ENCODE measurements around the gene CD164L2. TPM values are rescaled to one million over a fixed set of nuclear protein-coding genes. Genes with fewer than 3 reads are reported as not detected.
"Not testable (repeated sequence)": the region's sequence is repeated elsewhere in the genome, so short reads cannot be mapped to it uniquely, and the experiment has no call there.

CD164L2 gene
- polyA plus RNA-seq, 1 donor, result not detected

- DNase-seq (ENCODE audit: low read depth), result not testable (repeated sequence)
These were observed 1.7 kb upstream of the CD164L2 start for GRCh38 chr1:27384797-27385196.

GRCh38 chr1:27383661-27384060 is 528 bp upstream of the CD164L2 start:
- no peak for DNase-seq (ENCODE audit: low read depth)

GRCh38 chr1:27381969-27382762 is 967 bp downstream of the CD164L2 start:
- no peak for DNase-seq (ENCODE audit: low read depth)

- no peak for DNase-seq (ENCODE audit: low read depth)
These were observed 2.1 kb downstream of the CD164L2 start for GRCh38 chr1:27380766-27381733.

- no peak for DNase-seq (ENCODE audit: low read depth)
These were observed 2.9 kb downstream of the CD164L2 start for GRCh38 chr1:27380224-27380623.

GRCh38 chr1:27379564-27380122 is 3.5 kb downstream of the CD164L2 start:
- DNase-seq (ENCODE audit: low read depth), result no peak

GRCh38 chr1:27377760-27378495 is 5.2 kb downstream of the CD164L2 start:
- DNase-seq (ENCODE audit: low read depth), result no peak

GRCh38 chr1:27374362-27375086 is 8.6 kb downstream of the CD164L2 start, which contains the start of gene FCN3:
FCN3 (minus strand) TSS chr1:27374824; CDS start chr1:27374818, 6 bp downstream.
- no peak for DNase-seq (ENCODE audit: low read depth)

- no peak for DNase-seq (ENCODE audit: low read depth)
These were observed 10.1 kb downstream of the CD164L2 start for GRCh38 chr1:27372808-27373690.

GRCh38 chr1:27372022-27372807 is 10.9 kb downstream of the CD164L2 start:
- DNase-seq (ENCODE audit: low read depth), result no peak

GRCh38 chr1:27368869-27369582 is 14.1 kb downstream of the CD164L2 start:
- DNase-seq (ENCODE audit: low read depth), result no peak

GRCh38 chr1:27367160-27367650 is 15.9 kb downstream of the CD164L2 start:
- DNase-seq (ENCODE audit: low read depth), result no peak

- DNase-seq (ENCODE audit: low read depth), result no peak
These were observed 16.5 kb downstream of the CD164L2 start, which contains the start of gene MAP3K6 for GRCh38 chr1:27366411-27367159. MAP3K6 (minus strand) TSS chr1:27366961; CDS start chr1:27366597, 364 bp downstream.

- no peak for DNase-seq (ENCODE audit: low read depth)
These were observed 17.1 kb downstream of the CD164L2 start for GRCh38 chr1:27366113-27366410.

GRCh38 chr1:27365372-27366112 is 17.6 kb downstream of the CD164L2 start:
- no peak for DNase-seq (ENCODE audit: low read depth)

- DNase-seq (ENCODE audit: low read depth), result no peak
These were observed 18.3 kb downstream of the CD164L2 start for GRCh38 chr1:27364696-27365371.

All from forelimb muscle (tissue), 1 donor.